ENCODE results near the gene TNIK. TPM values are rescaled to one million over a fixed set of nuclear protein-coding genes. Genes with fewer than 3 reads are reported as not detected.
A peak's percentile ranks its signal among the peaks of the same experiment; 100 is the strongest.

Gene TNIK
- total and polyA plus RNA-seq, 12 donors, result 9.3 to 51.9 (median 35.1) TPM

- ATAC-seq, result no peak
Measured at GRCh38 chr3:171231361-171231760, 228.8 kb downstream of the TNIK start.

GRCh38 chr3:171230865-171231264, 229.3 kb downstream of the TNIK start:
- H3K9me3 ChIP-seq, result peaks cover 0 to 7% (median 0%) of the 10 kb centered on the region in 11 donors
- TF ChIP-seq CTCF (IDR thresholded peaks at IDR 0.05), result no peak
- H3K36me3 ChIP-seq, result peaks cover 0 to 6% (median 0%) of the 10 kb centered on the region in 9 donors
- H3K27me3 ChIP-seq, result no peaks in the 10 kb centered on the region
- no peak overlapping the region for H3K4me3 ChIP-seq
- DNase-seq, result no peak
- no peak overlapping the region for H3K27ac ChIP-seq
- 19 to 23% methylated on average over 4 of the region's 4 CpGs for WGBS, 2 donors
- intact Hi-C loops (cut with DNase I), result no loop called here
- peak in 6 of 8 donors; percentile 18 to 67 (median 34) for ATAC-seq
- peaks cover 0 to 23% (median 10%) of the 10 kb centered on the region in 9 donors for H3K4me1 ChIP-seq

More at GRCh38 chr3:171231361-171231760, 228.8 kb downstream of the TNIK start:
- no peak for TF ChIP-seq CTCF (IDR thresholded peaks at IDR 0.05)
- Histone ChIP-seq H3K27ac (no peak overlapping the region), H3K9me3 (peaks cover 0 to 2% (median 0%) of the 10 kb centered on the region in 11 donors), H3K4me3 (no peak overlapping the region), H3K27me3 (no peaks in the 10 kb centered on the region), H3K4me1 (peaks cover 0 to 28% (median 12%) of the 10 kb centered on the region in 9 donors), H3K36me3 (peaks cover 0 to 6% (median 0%) of the 10 kb centered on the region in 9 donors)
- no peak for DNase-seq
- intact Hi-C loops (cut with DNase I), result no loop called here
- WGBS, 2 donors, result 74 to 82% methylated on average over 4 of the region's 4 CpGs

DNA sequence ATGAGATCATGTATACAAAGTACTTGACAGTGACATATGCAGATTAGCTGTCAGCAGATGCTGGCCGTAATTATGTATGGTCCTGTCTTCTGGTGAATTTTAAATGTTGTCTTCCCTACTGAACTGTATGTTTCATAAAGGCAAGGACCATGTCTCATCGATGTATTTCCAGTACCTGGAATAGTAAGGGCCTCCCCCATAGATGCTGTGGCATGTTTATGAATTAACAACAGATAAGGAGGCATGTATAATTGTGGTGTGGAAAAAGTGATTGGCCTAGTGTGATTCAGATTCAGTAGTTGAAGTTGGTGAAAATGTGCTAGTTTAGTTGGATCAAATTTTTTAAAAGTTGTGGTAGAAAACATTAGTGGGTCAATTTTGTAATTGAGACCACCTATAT, 231.0 kb downstream of the TNIK start:
- no peak for TF ChIP-seq CTCF (IDR thresholded peaks at IDR 0.05)
- no peak overlapping the region for H3K27ac ChIP-seq
- peaks cover 0 to 19% (median 9%) of the 10 kb centered on the region in 9 donors for H3K4me1 ChIP-seq
- WGBS, 2 donors, result 81 to 91% methylated on average over 2 of the region's 2 CpGs
- ATAC-seq, result no peak
- H3K36me3 ChIP-seq, result peaks cover 0 to 6% (median 0%) of the 10 kb centered on the region in 9 donors
- H3K9me3 ChIP-seq, result peaks cover 0 to 8% (median 0%) of the 10 kb centered on the region in 11 donors
- H3K4me3 ChIP-seq, result no peak overlapping the region
- intact Hi-C loops (cut with DNase I), result no loop called here
- no peaks in the 10 kb centered on the region for H3K27me3 ChIP-seq
- no peak for DNase-seq

DNA sequence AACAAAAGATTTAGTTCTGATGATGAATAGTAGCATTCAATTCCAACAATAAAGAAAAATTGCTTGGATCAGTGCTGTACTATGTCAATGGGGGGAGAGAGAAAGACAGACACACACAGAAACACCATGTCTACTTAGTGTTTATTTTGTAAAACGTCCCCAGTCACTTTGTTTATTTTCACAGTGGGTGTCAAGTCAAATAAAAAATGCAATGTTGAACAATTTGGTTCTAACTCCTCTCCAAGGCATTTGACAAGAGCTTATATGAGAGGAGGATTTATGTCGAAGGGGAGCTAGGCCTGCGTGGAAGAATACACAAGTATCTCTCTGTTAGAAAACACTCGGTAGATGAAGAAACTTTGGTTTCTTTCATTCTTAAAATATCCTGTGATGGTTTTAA, 232.0 kb downstream of the TNIK start:
- TF ChIP-seq CTCF (IDR thresholded peaks at IDR 0.05), result no peak
- Histone ChIP-seq H3K27me3 (no peaks in the 10 kb centered on the region), H3K36me3 (peaks cover 0 to 6% (median 0%) of the 10 kb centered on the region in 9 donors), H3K27ac (no peak overlapping the region), H3K4me3 (no peak overlapping the region), H3K4me1 (peaks cover 0 to 12% (median 5%) of the 10 kb centered on the region in 9 donors), H3K9me3 (peaks cover 0 to 8% (median 0%) of the 10 kb centered on the region in 11 donors)
- ATAC-seq (no peak), DNase-seq (no peak)
- intact Hi-C loops (cut with DNase I), result no loop called here
- WGBS, 2 donors, result 76 to 81% methylated on average over 4 of the region's 4 CpGs
